KMS-11 (cell line): Measurements from ENCODE around the gene GJB3.

Experiments
- H2AFZ ChIP-seq: fragments of 200-600 bp; sonication (generic); 2 replicates; pipeline ENCODE4 v1.6.1; 2016; ENCODE audit warnings: antibody characterized with exemption, mixed run types, low read depth
- H3K27ac ChIP-seq: fragments of 200-600 bp; sonication (generic); 2 replicates; pipeline ENCODE4 v1.6.1; 2016; ENCODE audit warnings: mild to moderate bottlenecking, mixed run types
- H3K27me3 ChIP-seq: fragments of 200-600 bp; sonication (generic); 2 replicates; pipeline ENCODE4 v1.6.1; 2017; ENCODE audit warnings: mild to moderate bottlenecking, low read depth, mixed run types, moderate library complexity; ENCODE audit not compliant: insufficient read depth
- H3K36me3 ChIP-seq: fragments of 200-600 bp; sonication (generic); 2 replicates; pipeline ENCODE4 v1.6.1; 2017; ENCODE audit warnings: mild to moderate bottlenecking, mixed run types; ENCODE audit not compliant: insufficient read depth
- H3K4me1 ChIP-seq: fragments of 200-600 bp; sonication (generic); 2 replicates; pipeline ENCODE4 v1.6.1; 2016; ENCODE audit warnings: mild to moderate bottlenecking, low read depth, mixed run types; ENCODE audit not compliant: poor library complexity, severe bottlenecking
- H3K4me2 ChIP-seq: fragments of 200-600 bp; sonication (generic); 2 replicates; pipeline ENCODE4 v1.7.0; 2016; ENCODE audit warnings: mild to moderate bottlenecking, mixed run types
- H3K4me3 ChIP-seq: fragments of 200-600 bp; sonication (generic); IDR thresholded peaks from 2 replicates; pipeline ENCODE4 v1.6.1; 2017; ENCODE audit warnings: low read depth, low read length, mixed read lengths; ENCODE audit not compliant: insufficient read depth
- H3K79me2 ChIP-seq: fragments of 200-600 bp; sonication (generic); 2 replicates; pipeline ENCODE4 v1.6.1; 2016; ENCODE audit warnings: low read depth, mixed run types; ENCODE audit not compliant: insufficient read depth
- H3K9ac ChIP-seq: fragments of 200-600 bp; sonication (generic); 2 replicates; pipeline ENCODE4 v1.6.1; 2016; ENCODE audit warnings: mild to moderate bottlenecking, mixed run types
- H4K20me1 ChIP-seq: fragments of 200-600 bp; sonication (generic); 2 replicates; pipeline ENCODE4 v1.6.1; 2016; ENCODE audit warnings: mild to moderate bottlenecking, mixed run types; ENCODE audit not compliant: insufficient read depth
- TF ChIP-seq, protein P1 (sequence below): fragments of 200-600 bp; sonication (generic); conservative IDR thresholded peaks from 2 replicates; pipeline ENCODE4 v1.6.1; 2017; ENCODE audit warnings: low read depth, mild to moderate bottlenecking, antibody characterized with exemption, low read length, moderate library complexity, mixed read lengths

GJB3 gene

GRCh38 chr1:34829250-34829649 lies 48.2 kb downstream of the GJB3 start:
- Histone ChIP-seq H3K27ac (no peak overlapping the region), H3K79me2 (no peaks in the 10 kb centered on the region), H3K9ac (no peak overlapping the region), H3K4me2 (no peak overlapping the region), H3K27me3 (no peaks in the 10 kb centered on the region), H3K4me1 (no peaks in the 10 kb centered on the region), H3K36me3 (no peaks in the 10 kb centered on the region), H4K20me1 (no peaks in the 10 kb centered on the region), H2AFZ (no peak overlapping the region), H3K4me3 (no peak overlapping the region)
- TF ChIP-seq, protein P1, sequence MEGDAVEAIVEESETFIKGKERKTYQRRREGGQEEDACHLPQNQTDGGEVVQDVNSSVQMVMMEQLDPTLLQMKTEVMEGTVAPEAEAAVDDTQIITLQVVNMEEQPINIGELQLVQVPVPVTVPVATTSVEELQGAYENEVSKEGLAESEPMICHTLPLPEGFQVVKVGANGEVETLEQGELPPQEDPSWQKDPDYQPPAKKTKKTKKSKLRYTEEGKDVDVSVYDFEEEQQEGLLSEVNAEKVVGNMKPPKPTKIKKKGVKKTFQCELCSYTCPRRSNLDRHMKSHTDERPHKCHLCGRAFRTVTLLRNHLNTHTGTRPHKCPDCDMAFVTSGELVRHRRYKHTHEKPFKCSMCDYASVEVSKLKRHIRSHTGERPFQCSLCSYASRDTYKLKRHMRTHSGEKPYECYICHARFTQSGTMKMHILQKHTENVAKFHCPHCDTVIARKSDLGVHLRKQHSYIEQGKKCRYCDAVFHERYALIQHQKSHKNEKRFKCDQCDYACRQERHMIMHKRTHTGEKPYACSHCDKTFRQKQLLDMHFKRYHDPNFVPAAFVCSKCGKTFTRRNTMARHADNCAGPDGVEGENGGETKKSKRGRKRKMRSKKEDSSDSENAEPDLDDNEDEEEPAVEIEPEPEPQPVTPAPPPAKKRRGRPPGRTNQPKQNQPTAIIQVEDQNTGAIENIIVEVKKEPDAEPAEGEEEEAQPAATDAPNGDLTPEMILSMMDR, result no peak

- no peaks in the 10 kb centered on the region for H3K79me2 ChIP-seq
- H3K27ac ChIP-seq, result no peak overlapping the region
- H2AFZ ChIP-seq, result no peak overlapping the region
- no peak overlapping the region for H3K4me2 ChIP-seq
- H3K27me3 ChIP-seq, result no peaks in the 10 kb centered on the region
- H4K20me1 ChIP-seq, result no peaks in the 10 kb centered on the region
- H3K4me1 ChIP-seq, result no peaks in the 10 kb centered on the region
- no peaks in the 10 kb centered on the region for H3K36me3 ChIP-seq
- TF ChIP-seq, protein P1, result no peak
- H3K4me3 ChIP-seq, result no peak overlapping the region
- H3K9ac ChIP-seq, result no peak overlapping the region
Observed at GRCh38 chr1:34831721-34832246, 50.8 kb downstream of the GJB3 start.

GRCh38 chr1:34833711-34834110 lies 52.7 kb downstream of the GJB3 start:
- TF ChIP-seq, protein P1, result no peak
- Histone ChIP-seq H3K79me2 (no peaks in the 10 kb centered on the region), H3K4me1 (no peaks in the 10 kb centered on the region), H3K27ac (no peak overlapping the region), H2AFZ (no peak overlapping the region), H4K20me1 (no peaks in the 10 kb centered on the region), H3K9ac (no peak overlapping the region), H3K4me3 (no peak overlapping the region), H3K36me3 (no peaks in the 10 kb centered on the region), H3K4me2 (no peak overlapping the region), H3K27me3 (no peaks in the 10 kb centered on the region)
